Mesenchymal stem cell (in vitro differentiated cells and primary cell): ENCODE results near the gene PSIP1. TPM values are rescaled to one million over a fixed set of nuclear protein-coding genes. Genes with fewer than 3 reads are reported as not detected.

Experiments used
- DNase-seq: peaks from one replicate; pipeline ENCODE4 v3.0.0-alpha.2; 2013
- H2AFZ ChIP-seq: one replicate; pipeline ENCODE4 v1.6.1; 2013; ENCODE audit warnings: low read depth, mild to moderate bottlenecking, control low read depth, inconsistent platforms, low read length, moderate library complexity
- H2AK5ac ChIP-seq: 2 replicates; pipeline ENCODE4 v1.6.1; 2013; ENCODE audit warnings: low read length, moderate library complexity, mild to moderate bottlenecking, inconsistent platforms; ENCODE audit not compliant: severe bottlenecking
- H2BK120ac ChIP-seq: one replicate; pipeline ENCODE4 v1.6.1; 2013; ENCODE audit warnings: low read depth, mild to moderate bottlenecking, inconsistent platforms, low read length, moderate library complexity
- H2BK12ac ChIP-seq, 2 experiments: one replicate each; pipeline ENCODE4 v1.6.1; 2013; ENCODE audit warnings: inconsistent platforms in 2 of 2, low read length in 2 of 2, mild to moderate bottlenecking in 2 of 2, moderate library complexity in 2 of 2, control low read depth in 1 of 2
- H2BK15ac ChIP-seq: one replicate; pipeline ENCODE4 v1.6.1; 2013; ENCODE audit warnings: mild to moderate bottlenecking, low read depth, inconsistent platforms; ENCODE audit not compliant: poor library complexity, severe bottlenecking
- H2BK5ac ChIP-seq: 2 replicates; pipeline ENCODE4 v1.6.1; 2013; ENCODE audit warnings: low read depth, mild to moderate bottlenecking, low read length, control low read depth, inconsistent platforms; ENCODE audit not compliant: poor library complexity, severe bottlenecking
- H3K14ac ChIP-seq, 2 experiments: one replicate each; pipeline ENCODE4 v1.6.1; 2013; ENCODE audit warnings: inconsistent platforms in 2 of 2, low read length in 2 of 2, control low read depth in 1 of 2, mild to moderate bottlenecking in 1 of 2, moderate library complexity in 1 of 2
- H3K18ac ChIP-seq, 2 experiments: one replicate each; pipeline ENCODE4 v1.6.1; 2013; ENCODE audit warnings: inconsistent platforms in 2 of 2, low read length in 2 of 2, control low read depth in 1 of 2, low read depth in 1 of 2, mild to moderate bottlenecking in 1 of 2
- H3K23ac ChIP-seq, 2 experiments: one replicate each; pipeline ENCODE4 v1.6.1; 2013; ENCODE audit warnings: inconsistent platforms in 2 of 2, low read length in 2 of 2, mild to moderate bottlenecking in 2 of 2, moderate library complexity in 2 of 2, control low read depth in 1 of 2
- H3K27ac ChIP-seq: 2 replicates; pipeline ENCODE4 v1.5.1; 2013; ENCODE audit warnings: mild to moderate bottlenecking, moderate library complexity, low read length, control low read depth, inconsistent platforms; ENCODE audit not compliant: poor library complexity, severe bottlenecking
- H3K27me3 ChIP-seq, 2 experiments: 2 replicates each; pipeline versions ENCODE4 v1.6.1 to v1.7.0; 2013; ENCODE audit warnings: low read length in 2 of 2, mild to moderate bottlenecking in 2 of 2, moderate library complexity in 2 of 2, control low read depth in 1 of 2, inconsistent platforms in 1 of 2; ENCODE audit not compliant: control insufficient read depth in 1 of 2, insufficient read depth in 1 of 2
- H3K36me3 ChIP-seq, 2 experiments: 2 replicates each; pipeline versions ENCODE4 v1.6.1 to v1.7.0; 2013; ENCODE audit warnings: low read length in 2 of 2, control low read depth in 1 of 2, inconsistent platforms in 1 of 2, low read depth in 1 of 2, mild to moderate bottlenecking in 1 of 2; ENCODE audit not compliant: insufficient read depth in 2 of 2, control insufficient read depth in 1 of 2
- H3K4ac ChIP-seq, 2 experiments: one replicate each; pipeline ENCODE4 v1.6.1; 2013; ENCODE audit warnings: inconsistent platforms in 2 of 2, low read length in 2 of 2, mild to moderate bottlenecking in 2 of 2, moderate library complexity in 2 of 2, control low read depth in 1 of 2, low read depth in 1 of 2
- H3K4me1 ChIP-seq: 2 replicates; pipeline ENCODE4 v1.6.1; 2013; ENCODE audit warnings: low read depth, low read length, control low read depth; ENCODE audit not compliant: control insufficient read depth, insufficient read depth
- H3K4me2 ChIP-seq: 2 replicates; pipeline ENCODE4 v1.6.1; 2013; ENCODE audit warnings: low read length, mild to moderate bottlenecking, inconsistent platforms; ENCODE audit not compliant: poor library complexity, severe bottlenecking
- H3K4me3 ChIP-seq, 2 experiments: 2 replicates each; pipeline versions ENCODE4 v1.5.1 to v1.7.0; 2013; ENCODE audit warnings: low read length in 2 of 2, mild to moderate bottlenecking in 2 of 2, control low read depth in 1 of 2, low read depth in 1 of 2; ENCODE audit not compliant: insufficient read depth in 1 of 2
- H3K79me1 ChIP-seq: replicated peaks from 2 replicates; pipeline ENCODE4 v1.6.1; 2013; ENCODE audit warnings: mild to moderate bottlenecking, control low read depth, low read length, inconsistent platforms; ENCODE audit not compliant: poor library complexity, severe bottlenecking
- H3K9ac ChIP-seq: 2 replicates; pipeline ENCODE4 v1.7.0; 2013; ENCODE audit warnings: mild to moderate bottlenecking, low read length, moderate library complexity
- H3K9me3 ChIP-seq: 2 replicates; pipeline ENCODE4 v1.7.0; 2013; ENCODE audit warnings: mild to moderate bottlenecking, low read length; ENCODE audit not compliant: control insufficient read depth
- H4K8ac ChIP-seq: one replicate; pipeline ENCODE4 v1.6.1; 2013; ENCODE audit warnings: inconsistent platforms, mild to moderate bottlenecking, low read length, moderate library complexity
- H4K91ac ChIP-seq: one replicate; pipeline ENCODE4 v1.6.1; 2013; ENCODE audit warnings: mild to moderate bottlenecking, low read length, inconsistent platforms
- WGBS: methylation state at CpG from one replicate; pipeline ENCODE4 v1.1.7; 2013; ENCODE audit warnings: mixed read lengths; 5-methylcytosine and 5-hydroxymethylcytosine counted together
- polyA plus RNA-seq, 2 experiments: library from polyadenylated mRNA; stranded (reverse); fragments of 200-250 nt; gene quantifications; one replicate each; pipeline ENCODE4 v1.2.3, GENCODE V29; 2013

Gene PSIP1
- 52.7 TPM for polyA plus RNA-seq (2013, experiment 1 of 2)
- 54.9 TPM for polyA plus RNA-seq (2013, experiment 2 of 2)

GRCh38 chr9:15510789-15511575 is at the start of gene PSIP1:
PSIP1 (minus strand) TSS chr9:15510970; CDS start chr9:15510188, 782 bp downstream.
- Histone ChIP-seq H3K23ac (peak within 1 kb of the TSS in 1 of 2 experiments; percentile 98), H3K79me1 (peaks cover 8% of the 10 kb centered on the region), H3K27me3 (no peaks in the 10 kb centered on the region), H3K9me3 (no peaks in the 10 kb centered on the region), H3K36me3 (peaks cover 0 to 14% of the 10 kb centered on the region in 2 experiments), H4K91ac (peak within 1 kb of the TSS; percentile 95), H2BK5ac (peak within 1 kb of the TSS; percentile 99), H2BK15ac (peak within 1 kb of the TSS; percentile 99), H3K4me3 (peak within 1 kb of the TSS; percentile 93 to 97), H3K14ac (peak within 1 kb of the TSS in 1 of 2 experiments; percentile 55), H4K8ac (peak within 1 kb of the TSS; percentile 99), H2AFZ (peak within 1 kb of the TSS; percentile 98), H2BK12ac (peak within 1 kb of the TSS; percentile 55 to 77), H3K27ac (peak within 1 kb of the TSS; percentile 93), H2AK5ac (no peak within 1 kb of the TSS), H2BK120ac (peak within 1 kb of the TSS; percentile 92), H3K4me2 (peak within 1 kb of the TSS; percentile 80), H3K4me1 (no peaks in the 10 kb centered on the region), H3K4ac (peak within 1 kb of the TSS; percentile 35 to 75), H3K18ac (peak within 1 kb of the TSS; percentile 83 to 99), H3K9ac (peak within 1 kb of the TSS; percentile 96)
- under 1% methylated on average over 70 of the region's 72 CpGs for WGBS
- peak; percentile 89 for DNase-seq

GRCh38 chr9:15553528-15553898 is 42.7 kb upstream of the PSIP1 start:
- Histone ChIP-seq H3K18ac (peak overlapping the region in 1 of 2 experiments; percentile 24), H2AK5ac (no peak overlapping the region), H3K9ac (peak overlapping the region; percentile 93), H2BK15ac (no peak overlapping the region), H2AFZ (peak overlapping the region; percentile 97), H4K8ac (peak overlapping the region; percentile 58), H3K36me3 (no peaks in the 10 kb centered on the region), H3K4me1 (no peaks in the 10 kb centered on the region), H3K27me3 (no peaks in the 10 kb centered on the region), H3K14ac (no peak overlapping the region), H3K4ac (no peak overlapping the region), H3K23ac (peak overlapping the region in 1 of 2 experiments; percentile 40), H3K9me3 (no peaks in the 10 kb centered on the region), H3K4me3 (peak overlapping the region; percentile 72 to 94), H3K27ac (no peak overlapping the region), H2BK12ac (no peak overlapping the region), H2BK120ac (no peak overlapping the region), H3K79me1 (no peaks in the 10 kb centered on the region), H2BK5ac (no peak overlapping the region), H4K91ac (no peak overlapping the region), H3K4me2 (peak overlapping the region; percentile 99)
- WGBS: 0% methylated on average over 10 of the region's 13 CpGs
- DNase-seq: no peak

- peak; percentile 95 for DNase-seq
- peak within 1 kb of the TSS in 1 of 2 experiments; percentile 88 for H3K4ac ChIP-seq
- peak within 1 kb of the TSS in 1 of 2 experiments; percentile 89 for H3K18ac ChIP-seq
- no peaks in the 10 kb centered on the region for H3K27me3 ChIP-seq
- H3K4me3 ChIP-seq: peak within 1 kb of the TSS; percentile 72 to 94
- 0% methylated on average over 33 of the region's 65 CpGs for WGBS
- H4K91ac ChIP-seq: no peak within 1 kb of the TSS
- peak within 1 kb of the TSS in 1 of 2 experiments; percentile 40 for H3K23ac ChIP-seq
- peak within 1 kb of the TSS; percentile 97 for H2AFZ ChIP-seq
- peak within 1 kb of the TSS; percentile 10 for H2BK5ac ChIP-seq
- H3K79me1 ChIP-seq: no peaks in the 10 kb centered on the region
- H4K8ac ChIP-seq: peak within 1 kb of the TSS; percentile 58
- no peak within 1 kb of the TSS for H2BK15ac ChIP-seq
- peak within 1 kb of the TSS in 1 of 2 experiments; percentile 92 for H3K14ac ChIP-seq
- no peak within 1 kb of the TSS for H2AK5ac ChIP-seq
- H3K4me2 ChIP-seq: peak within 1 kb of the TSS; percentile 99
- H3K4me1 ChIP-seq: no peaks in the 10 kb centered on the region
- no peaks in the 10 kb centered on the region for H3K9me3 ChIP-seq
- H2BK120ac ChIP-seq: no peak within 1 kb of the TSS
- H3K9ac ChIP-seq: peak within 1 kb of the TSS; percentile 93
- peak within 1 kb of the TSS; percentile 29 to 71 for H2BK12ac ChIP-seq
- H3K27ac ChIP-seq: peak within 1 kb of the TSS; percentile 85
- no peaks in the 10 kb centered on the region for H3K36me3 ChIP-seq
Measured at GRCh38 chr9:15552636-15553527, 42.1 kb upstream of the PSIP1 start, which contains the start of gene CCDC171. CCDC171 (plus strand) TSS chr9:15553043; CDS start chr9:15564089, 11,046 bp downstream.
